GM21423 (cell line): ENCODE data around the gene TCF7L2.

Experiments
- ATAC-seq: cut with Tn5 transposase; IDR thresholded peaks from one replicate; pipeline ENCODE4 v1.9.1; 2021; ENCODE audit warnings: mild to moderate bottlenecking, moderate library complexity; ENCODE audit not compliant: unreplicated experiment

The TCF7L2 gene

DNA sequence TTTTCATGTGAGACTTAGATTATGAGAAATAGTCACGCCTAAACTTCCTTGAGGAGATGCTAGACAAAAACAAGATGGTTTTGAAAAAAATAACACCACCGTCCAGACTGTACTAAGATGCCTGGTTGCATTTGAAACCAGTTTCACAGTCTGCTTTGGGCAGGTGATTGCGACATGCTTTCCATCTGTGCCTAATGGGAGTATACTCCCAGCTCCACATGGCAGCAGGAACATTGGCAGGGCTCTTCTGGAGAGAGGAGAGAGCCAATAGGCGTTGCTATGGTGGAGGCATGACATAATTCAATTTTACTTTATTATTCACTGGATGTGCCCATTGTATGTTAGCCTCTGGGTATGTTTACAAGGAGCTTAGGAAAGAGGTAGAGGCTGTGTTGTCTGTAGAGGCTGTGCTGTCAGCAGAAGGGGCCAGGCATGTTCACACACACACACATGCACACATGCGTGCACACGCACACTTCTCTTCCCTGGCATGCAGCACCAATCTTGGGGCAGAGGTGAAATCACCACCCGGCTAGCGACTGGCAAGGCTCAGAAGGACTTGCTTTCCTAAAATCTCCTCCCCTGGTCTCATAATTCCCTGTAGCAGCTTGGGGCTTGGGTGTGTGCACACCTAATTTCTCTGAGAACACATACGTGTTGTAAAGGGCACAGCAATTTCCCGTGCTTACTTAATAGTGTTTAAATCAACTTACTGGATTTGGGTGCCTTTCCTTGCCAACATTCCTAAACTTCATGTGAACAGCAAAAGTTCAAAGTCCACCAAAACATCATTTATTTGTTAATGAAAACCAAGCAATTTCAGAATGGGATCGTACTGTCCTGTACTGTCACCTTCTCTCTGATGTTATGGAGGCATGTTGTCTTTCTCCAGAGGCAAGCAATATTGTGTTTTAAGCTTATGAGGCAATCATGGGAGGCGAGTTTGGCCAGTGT lies 162.1 kb downstream of the TCF7L2 start:
- ATAC-seq = no peak

DNA sequence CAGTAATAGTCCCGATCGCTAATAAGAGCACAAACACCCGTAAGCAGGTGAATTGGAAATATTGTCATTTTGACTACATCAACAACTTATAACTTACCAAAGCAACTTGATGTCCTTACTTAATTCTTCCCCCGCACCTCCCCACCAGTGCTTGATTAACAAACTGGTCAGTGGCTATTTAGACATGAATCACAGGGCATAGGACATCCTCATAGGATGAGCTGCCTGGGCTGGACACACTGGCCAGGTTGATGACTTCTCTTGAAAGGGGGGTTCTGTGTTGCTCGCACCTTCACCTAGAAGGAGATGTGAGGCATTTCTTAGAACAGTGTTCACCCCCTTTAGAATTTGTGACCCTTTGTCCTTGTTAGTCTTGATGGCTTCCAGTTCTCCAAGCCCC lies 163.2 kb downstream of the TCF7L2 start:
- no peak for ATAC-seq

- ATAC-seq = no peak
Observed at GRCh38 chr10:113113918-113114317, 163.9 kb downstream of the TCF7L2 start.

- no peak for ATAC-seq
Observed at GRCh38 chr10:113115556-113115955, 165.5 kb downstream of the TCF7L2 start.

GRCh38 chr10:113118882-113119281 lies 168.8 kb downstream of the TCF7L2 start:
- ATAC-seq = no peak

GRCh38 chr10:113119801-113120200 lies 169.8 kb downstream of the TCF7L2 start:
- no peak for ATAC-seq

DNA sequence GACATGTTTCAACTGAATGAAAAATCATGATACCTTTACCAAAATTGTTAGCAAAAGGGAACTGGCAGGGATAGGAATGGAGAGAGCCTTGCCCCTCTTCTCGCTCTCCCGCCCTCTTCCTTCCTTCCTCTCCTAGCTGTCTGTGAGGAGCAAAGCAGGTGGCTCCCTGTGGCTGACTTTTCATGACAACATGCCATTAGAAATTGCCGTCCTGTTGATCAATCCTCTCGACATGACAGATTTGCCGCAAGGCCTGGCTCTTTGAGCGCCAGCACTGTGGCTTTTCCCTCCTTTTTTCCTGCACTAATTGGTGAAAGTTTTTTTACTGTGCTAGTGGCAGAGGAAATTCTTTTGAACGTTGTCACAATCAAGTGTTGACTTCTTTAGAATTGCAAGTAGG lies 171.1 kb downstream of the TCF7L2 start:
- ATAC-seq = no peak

- no peak for ATAC-seq
Observed at GRCh38 chr10:113122947-113123346, 172.9 kb downstream of the TCF7L2 start.

DNA sequence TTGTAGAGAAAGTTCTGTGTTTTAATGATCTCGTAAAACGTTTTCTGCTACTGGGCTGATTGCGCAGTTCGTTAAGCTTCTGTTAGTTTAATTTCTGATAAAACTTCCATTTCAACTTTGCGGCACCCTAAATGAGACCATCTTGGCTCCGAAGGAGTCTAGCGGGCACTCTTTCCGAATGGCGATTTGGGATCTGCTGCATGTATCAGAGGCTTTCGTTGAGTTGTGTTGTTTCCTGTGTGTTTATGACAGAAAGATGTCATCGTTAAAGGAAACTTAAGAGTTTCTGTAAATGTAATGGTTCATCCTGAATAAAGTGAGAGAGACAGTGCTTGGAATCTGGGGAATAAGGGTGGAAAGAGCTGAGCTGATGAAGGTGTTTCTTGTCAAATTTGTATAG lies 174.7 kb downstream of the TCF7L2 start:
- no peak for ATAC-seq

DNA sequence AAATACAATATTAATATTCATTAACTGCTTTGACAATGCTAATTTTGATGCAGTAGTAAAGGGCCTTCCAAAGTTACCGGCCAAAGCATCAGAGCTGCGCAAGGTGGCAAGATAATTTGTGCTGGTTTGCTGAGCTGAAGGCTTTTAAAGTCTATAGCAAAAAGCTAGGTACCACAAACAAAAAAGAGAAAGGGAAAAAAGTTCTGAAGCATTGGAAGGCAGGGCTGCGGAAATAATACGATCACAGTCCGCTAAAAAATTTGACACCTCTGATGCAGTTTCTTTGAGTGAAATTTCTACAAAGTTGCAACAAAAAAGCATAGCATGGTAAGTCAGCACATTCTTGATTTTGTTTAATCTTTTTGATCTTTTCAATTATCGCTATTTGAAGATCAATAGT lies 175.6 kb downstream of the TCF7L2 start:
- ATAC-seq = no peak

GRCh38 chr10:113126229-113127201 lies 176.5 kb downstream of the TCF7L2 start:
- ATAC-seq = no peak

DNA sequence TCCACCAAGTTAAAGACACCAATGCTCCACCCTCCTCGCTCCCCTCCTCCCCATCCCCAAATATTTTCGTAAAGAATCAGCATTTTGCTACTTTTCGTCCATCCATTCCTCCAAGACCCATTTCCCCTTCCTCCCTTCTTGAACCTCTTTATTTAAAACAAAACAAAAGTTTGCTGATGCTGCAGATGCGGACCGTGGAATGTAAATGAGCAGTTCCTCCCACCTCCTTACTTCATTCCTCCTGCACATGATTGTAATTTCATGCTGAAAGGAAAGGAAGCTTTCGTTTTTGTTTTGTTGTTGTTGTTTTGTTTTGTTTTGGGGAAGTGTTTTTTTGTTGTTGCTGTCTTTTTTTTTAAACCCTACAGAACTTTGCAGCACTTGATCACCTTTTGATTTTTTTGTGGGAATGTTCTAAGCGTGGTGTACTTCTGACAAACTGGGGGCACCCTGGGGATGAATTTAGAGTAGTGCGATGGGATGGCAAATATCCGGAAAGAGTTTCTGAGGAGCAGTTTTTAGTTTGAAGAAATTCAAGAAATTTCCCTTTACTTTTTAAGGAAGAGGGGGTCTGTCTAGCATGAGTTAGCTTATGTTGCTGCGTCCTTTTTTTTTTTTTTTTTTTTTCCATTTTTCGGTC lies 177.3 kb downstream of the TCF7L2 start:
- no peak for ATAC-seq

GRCh38 chr10:113127901-113128283 lies 177.8 kb downstream of the TCF7L2 start:
- ATAC-seq = no peak

GRCh38 chr10:113128450-113129070 lies 178.5 kb downstream of the TCF7L2 start:
- no peak for ATAC-seq

DNA sequence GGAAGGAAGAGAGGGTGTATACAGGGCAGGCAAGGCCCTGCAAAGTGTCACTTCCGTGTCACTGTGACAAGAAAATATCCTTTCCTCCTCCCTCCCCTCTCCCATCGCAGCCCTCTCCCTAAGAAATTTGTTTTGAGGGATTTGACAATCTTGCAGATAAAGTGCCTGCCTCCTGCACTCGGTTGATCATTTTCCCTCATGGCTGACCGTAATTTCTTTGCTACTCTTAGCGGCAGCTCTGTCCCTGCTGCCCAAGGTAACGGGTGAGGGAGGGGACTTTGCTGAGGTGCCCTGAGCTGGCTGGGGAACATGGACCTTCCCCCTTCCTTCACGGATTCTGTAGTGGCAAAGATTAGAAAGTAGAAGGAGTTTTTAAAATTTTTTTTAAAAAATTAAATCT lies 179.1 kb downstream of the TCF7L2 start:
- ATAC-seq = no peak

GRCh38 chr10:113130014-113130641 lies 180.1 kb downstream of the TCF7L2 start:
- ATAC-seq = no peak

DNA sequence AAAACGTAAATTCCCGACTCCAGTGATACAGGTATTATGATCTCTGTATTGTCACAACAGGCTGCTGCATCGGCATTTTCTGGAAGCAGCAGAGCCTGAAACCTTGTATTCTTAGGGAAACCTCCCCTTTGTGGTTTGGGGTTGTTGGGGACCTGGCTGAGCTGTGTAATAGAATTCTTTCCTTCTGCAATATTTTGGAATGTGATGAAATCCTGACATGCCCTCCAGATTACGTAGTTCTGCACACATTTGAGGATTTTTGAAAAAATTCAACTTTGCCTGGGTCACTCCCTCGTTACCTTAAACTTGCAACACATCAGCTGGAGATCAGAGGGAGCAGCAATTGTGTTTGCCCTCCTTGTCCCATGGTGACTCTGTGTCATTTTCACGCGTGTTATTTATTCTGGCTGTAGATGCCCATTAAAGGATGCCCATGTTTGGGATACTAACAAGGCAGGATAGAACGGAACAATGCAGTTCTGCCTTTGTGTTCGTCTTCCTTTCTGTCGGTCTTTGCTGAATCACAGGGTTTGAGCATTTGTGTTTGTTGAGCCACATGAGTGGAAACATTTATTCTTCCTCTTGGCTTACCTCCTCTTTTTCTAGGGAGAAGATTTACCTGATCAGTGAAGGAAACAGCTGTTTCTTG lies 181.7 kb downstream of the TCF7L2 start:
- ATAC-seq = no peak

GRCh38 chr10:113132591-113133121 lies 182.6 kb downstream of the TCF7L2 start:
- no peak for ATAC-seq

GRCh38 chr10:113133497-113134115 lies 183.6 kb downstream of the TCF7L2 start:
- no peak for ATAC-seq
